IMR-90 (cell line): ENCODE measurements around the gene UBL7.

Experiments used
- BHLHE40 ChIP-seq: fragments of 150-350 bp; IDR thresholded peaks from 2 replicates; pipeline ENCODE4 v1.6.1; 2016; ENCODE audit warnings: mild to moderate bottlenecking, low read depth, low read length
- CEBPB ChIP-seq: IDR thresholded peaks from 2 replicates; pipeline ENCODE4 v1.6.1; 2012; ENCODE audit warnings: low read depth, low read length, improper control_type of control experiment
- CHD1 ChIP-seq: IDR thresholded peaks from 2 replicates; pipeline ENCODE4 v1.6.1; 2012; ENCODE audit warnings: low read depth, low read length, improper control_type of control experiment
- CTCF ChIP-seq: conservative IDR thresholded peaks from 2 replicates; pipeline ENCODE4 v1.5.1; 2012; ENCODE audit warnings: mild to moderate bottlenecking, low read depth, low read length, improper control_type of control experiment
- MXI1 ChIP-seq: IDR thresholded peaks from 2 replicates; pipeline ENCODE4 v1.6.1; 2012; ENCODE audit warnings: low read depth, mild to moderate bottlenecking, low read length, moderate library complexity, borderline replicate concordance
- NFE2L2 ChIP-seq: fragments of 150-350 bp; IDR thresholded peaks from 2 replicates; pipeline ENCODE4 v1.6.1; 2016; ENCODE audit warnings: low read depth, mild to moderate bottlenecking, low read length
- POLR2A ChIP-seq: IDR thresholded peaks from 2 replicates; pipeline ENCODE4 v1.6.1; 2012; ENCODE audit warnings: mild to moderate bottlenecking, low read depth, low read length
- RAD21 ChIP-seq: IDR thresholded peaks from 2 replicates; pipeline ENCODE4 v1.6.1; 2012; ENCODE audit warnings: low read length, improper control_type of control experiment
- RCOR1 ChIP-seq: IDR thresholded peaks from 2 replicates; pipeline ENCODE4 v1.6.1; 2012; ENCODE audit warnings: mild to moderate bottlenecking, low read length, improper control_type of control experiment; ENCODE audit not compliant: insufficient replicate concordance
- SMC3 ChIP-seq: fragments of 150-350 bp; IDR thresholded peaks from 2 replicates; pipeline ENCODE4 v1.6.1; 2016; ENCODE audit warnings: low read depth, mild to moderate bottlenecking, antibody characterized with exemption, low read length, moderate library complexity
- USF2 ChIP-seq: fragments of 150-350 bp; IDR thresholded peaks from 2 replicates; pipeline ENCODE4 v1.6.1; 2017; ENCODE audit warnings: mild to moderate bottlenecking, antibody characterized with exemption, low read length, low read depth

DNA sequence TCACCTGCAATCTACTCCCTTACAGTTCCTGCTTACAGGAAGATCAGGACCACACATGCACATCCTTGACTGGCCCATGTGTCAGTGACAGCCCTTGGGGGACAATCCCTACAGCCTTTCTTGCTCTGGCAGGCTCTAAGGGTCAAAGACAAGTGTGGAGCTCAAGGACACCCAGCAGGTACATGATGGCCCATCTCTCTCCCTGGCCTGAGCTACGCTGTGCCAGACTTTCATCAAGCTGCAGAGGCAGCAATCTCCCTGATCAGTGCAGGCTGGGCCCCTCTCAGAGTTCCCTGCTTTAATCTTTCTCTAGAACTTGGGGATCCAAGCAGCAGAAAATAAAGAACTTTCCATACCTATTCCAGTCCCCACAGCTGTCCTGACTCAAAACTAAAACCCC lies 29.8 kb downstream of the UBL7 start:
- TF ChIP-seq CTCF (no peak), NFE2L2 (no peak), USF2 (no peak), POLR2A (no peak), BHLHE40 (no peak), SMC3 (no peak), RCOR1 (no peak), MXI1 (no peak), CHD1 (no peak), CEBPB (no peak), RAD21 (no peak)
